Mucosa of rectum (tissue), 2 donors: ENCODE results near the gene OPN1SW.

Source experiments
- H3K27ac ChIP-seq, 2 donors: one replicate each; pipeline ENCODE4 v1.7.0; 2013; ENCODE audit warnings: inconsistent platforms in 2 of 2, low read depth in 2 of 2, low read length in 2 of 2
- H3K27me3 ChIP-seq, 2 donors: one replicate each; pipeline ENCODE4 v1.7.0; 2013; ENCODE audit warnings: low read length in 2 of 2; ENCODE audit not compliant: control insufficient read depth in 2 of 2, insufficient read depth in 2 of 2
- H3K36me3 ChIP-seq, 2 donors: one replicate each; pipeline ENCODE4 v1.7.0; 2013; ENCODE audit warnings: low read length in 2 of 2; ENCODE audit not compliant: control insufficient read depth in 2 of 2, insufficient read depth in 2 of 2
- H3K4me1 ChIP-seq, 2 donors: one replicate each; pipeline ENCODE4 v1.7.0; 2013; ENCODE audit warnings: low read length in 2 of 2, mild to moderate bottlenecking in 1 of 2; ENCODE audit not compliant: control insufficient read depth in 2 of 2, insufficient read depth in 2 of 2
- H3K4me3 ChIP-seq, 2 donors: one replicate each; pipeline ENCODE4 v1.7.0; 2013; ENCODE audit warnings: low read length in 2 of 2
- H3K9ac ChIP-seq, 2 donors: one replicate each; pipeline ENCODE4 v1.7.0; 2013; ENCODE audit warnings: low read length in 2 of 2, low read depth in 1 of 2, mild to moderate bottlenecking in 1 of 2
- H3K9me3 ChIP-seq, 2 donors: one replicate each; pipeline ENCODE4 v1.7.0; 2013; ENCODE audit warnings: low read length in 2 of 2; ENCODE audit not compliant: control insufficient read depth in 2 of 2
- donor health status: healthy.
- donor health status: Normal muscosa, but diverticular disease.

Gene OPN1SW, protein sequence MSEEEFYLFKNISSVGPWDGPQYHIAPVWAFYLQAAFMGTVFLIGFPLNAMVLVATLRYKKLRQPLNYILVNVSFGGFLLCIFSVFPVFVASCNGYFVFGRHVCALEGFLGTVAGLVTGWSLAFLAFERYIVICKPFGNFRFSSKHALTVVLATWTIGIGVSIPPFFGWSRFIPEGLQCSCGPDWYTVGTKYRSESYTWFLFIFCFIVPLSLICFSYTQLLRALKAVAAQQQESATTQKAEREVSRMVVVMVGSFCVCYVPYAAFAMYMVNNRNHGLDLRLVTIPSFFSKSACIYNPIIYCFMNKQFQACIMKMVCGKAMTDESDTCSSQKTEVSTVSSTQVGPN

DNA sequence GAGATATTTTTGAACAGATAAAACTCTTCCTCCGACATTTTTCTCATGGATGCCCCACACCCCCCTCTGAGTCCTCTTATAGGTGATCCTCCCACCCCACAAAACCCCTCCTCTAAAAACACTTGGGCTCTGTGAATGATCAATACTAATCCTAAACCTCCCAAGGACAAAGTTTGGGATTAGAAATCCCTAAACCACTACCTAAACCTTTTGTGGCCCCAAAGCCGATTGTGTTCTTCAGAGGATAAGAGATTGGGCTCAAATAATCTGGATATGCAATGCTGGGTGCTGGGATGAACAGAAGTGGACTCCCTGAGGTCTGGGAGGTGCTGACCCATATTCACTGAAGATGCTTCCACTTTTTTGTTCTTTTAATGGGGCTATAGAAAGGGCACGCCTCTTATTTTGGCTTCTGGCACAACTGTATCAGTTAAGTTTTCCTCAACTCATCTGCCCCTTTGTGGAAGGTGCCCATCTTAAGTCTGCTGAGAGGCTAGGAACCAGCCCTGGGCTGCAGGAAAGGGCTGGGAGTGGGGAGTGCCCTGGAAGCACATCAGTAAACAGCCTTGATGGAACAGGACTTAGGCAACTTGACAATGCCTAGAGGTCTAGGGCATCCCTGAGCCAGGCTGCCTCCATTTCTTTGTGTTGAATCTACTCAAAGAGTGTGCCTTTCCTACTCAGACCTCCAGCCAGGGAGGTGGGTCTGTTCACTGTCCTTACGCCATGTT lies at the start of gene OPN1SW:
OPN1SW (minus strand) TSS at position 51 of the 731 bp plus-strand sequence; CDS start at position 38, 13 bp downstream.
- Histone ChIP-seq H3K9ac (no peak within 1 kb of the TSS), H3K9me3 (no peaks in the 10 kb centered on the region), H3K27me3 (no peaks in the 10 kb centered on the region), H3K27ac (no peak within 1 kb of the TSS), H3K4me3 (no peak within 1 kb of the TSS), H3K4me1 (no peaks in the 10 kb centered on the region), H3K36me3 (peaks cover 10 to 15% of the 10 kb centered on the region in 2 donors)

DNA sequence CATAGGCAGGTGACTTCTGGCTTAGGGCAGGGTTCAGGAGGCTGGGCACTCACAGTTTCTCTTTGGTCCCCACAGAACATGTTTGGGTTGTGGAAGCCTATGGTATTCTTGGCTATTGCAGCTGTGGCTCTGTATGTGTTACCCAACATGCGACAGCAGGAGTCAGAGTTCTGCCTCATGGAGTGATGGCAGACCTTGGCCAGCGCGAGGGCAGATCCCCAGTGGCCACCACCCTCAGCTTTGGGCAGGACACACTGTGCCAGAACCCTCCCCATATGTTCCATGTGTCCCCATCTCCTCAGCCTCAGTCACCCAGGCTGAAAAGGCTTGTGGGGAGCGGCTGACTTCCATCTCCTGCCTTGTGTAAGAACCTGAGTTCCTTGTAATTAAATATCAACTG lies 46.1 kb upstream of the OPN1SW start:
- Histone ChIP-seq H3K36me3 (no peaks in the 10 kb centered on the region), H3K27me3 (no peaks in the 10 kb centered on the region), H3K27ac (no peak overlapping the region), H3K4me1 (no peaks in the 10 kb centered on the region), H3K4me3 (no peak overlapping the region), H3K9me3 (no peaks in the 10 kb centered on the region), H3K9ac (no peak overlapping the region)

DNA sequence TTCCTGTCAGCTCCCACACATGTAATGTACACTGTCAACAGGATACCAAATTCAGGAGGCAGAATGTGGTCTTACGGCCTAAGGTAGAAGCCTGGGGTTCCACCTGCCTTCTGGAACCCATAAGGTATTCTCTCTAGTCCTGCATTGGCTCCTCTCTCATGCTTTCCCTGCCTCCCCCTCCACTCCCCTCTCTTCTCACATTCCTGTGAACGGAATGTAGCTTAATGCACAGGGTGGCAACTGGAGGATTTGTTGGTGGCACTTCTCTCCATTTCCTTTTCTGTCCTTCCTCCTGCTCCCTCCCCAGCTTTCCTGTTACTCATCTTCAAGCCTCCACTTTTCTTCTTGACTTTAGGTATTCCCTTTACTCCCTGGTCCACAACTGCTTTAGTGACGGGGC lies 43.1 kb upstream of the OPN1SW start:
- Histone ChIP-seq H3K4me1 (no peaks in the 10 kb centered on the region), H3K4me3 (no peak overlapping the region), H3K27ac (no peak overlapping the region), H3K36me3 (no peaks in the 10 kb centered on the region), H3K9me3 (no peaks in the 10 kb centered on the region), H3K9ac (no peak overlapping the region), H3K27me3 (no peaks in the 10 kb centered on the region)

DNA sequence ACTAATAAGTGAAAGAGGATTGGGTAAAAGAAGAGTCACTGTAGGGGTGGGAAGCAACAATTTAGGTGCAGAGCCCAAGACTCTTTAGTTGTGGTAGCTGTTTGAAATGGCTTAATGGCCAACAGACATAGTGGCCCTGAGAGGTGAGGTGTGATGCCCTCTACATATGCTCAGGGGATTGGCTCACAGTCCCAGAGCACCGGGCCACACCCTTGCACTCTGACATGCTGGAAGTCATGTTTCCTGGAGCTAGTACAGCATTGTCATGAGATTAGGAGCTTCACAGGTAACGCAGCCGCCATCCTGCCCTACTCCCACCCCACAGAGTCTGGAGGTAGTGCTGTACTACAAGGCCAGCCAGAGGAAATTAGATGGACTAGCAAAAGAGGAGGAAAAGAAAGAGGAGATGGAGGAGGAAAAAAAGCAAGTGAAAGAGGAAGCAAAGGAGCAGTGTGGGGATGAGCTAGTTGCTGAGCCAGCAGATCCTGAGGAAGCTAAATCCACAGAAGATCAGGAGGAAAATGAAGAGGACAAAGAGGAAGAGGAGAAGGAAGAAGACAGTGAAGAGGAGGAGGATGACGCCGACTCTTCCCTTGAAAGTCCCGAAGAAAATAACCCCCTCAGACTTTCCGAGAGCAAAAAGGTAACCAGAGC lies 39.8 kb upstream of the OPN1SW start:
- no peak overlapping the region for H3K9ac ChIP-seq
- no peaks in the 10 kb centered on the region for H3K4me1 ChIP-seq
- H3K27ac ChIP-seq: no peak overlapping the region
- H3K36me3 ChIP-seq: no peaks in the 10 kb centered on the region
- no peaks in the 10 kb centered on the region for H3K27me3 ChIP-seq
- H3K4me3 ChIP-seq: no peak overlapping the region
- no peaks in the 10 kb centered on the region for H3K9me3 ChIP-seq

DNA sequence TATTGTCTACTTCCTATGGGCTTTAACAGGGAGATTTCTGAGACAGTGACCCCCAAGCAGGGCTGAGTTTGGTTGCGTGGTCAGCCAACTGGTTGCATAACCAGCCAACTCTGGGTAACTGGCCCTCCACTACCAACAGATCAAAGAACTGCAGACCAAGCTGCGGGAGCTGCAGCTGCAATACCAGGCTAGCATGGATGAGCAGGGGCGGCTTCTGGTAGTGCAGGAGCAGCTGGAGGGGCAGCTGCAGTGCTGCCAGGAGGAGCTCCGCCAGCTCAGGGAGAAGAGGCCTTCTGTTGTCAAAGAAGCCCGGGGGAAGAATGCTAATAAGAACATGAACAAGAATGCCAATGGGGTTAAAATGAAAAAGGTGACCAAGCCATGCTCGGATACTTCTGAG lies 38.9 kb upstream of the OPN1SW start:
- Histone ChIP-seq H3K9me3 (no peaks in the 10 kb centered on the region), H3K27ac (no peak overlapping the region), H3K36me3 (no peaks in the 10 kb centered on the region), H3K4me3 (no peak overlapping the region), H3K9ac (no peak overlapping the region), H3K27me3 (no peaks in the 10 kb centered on the region), H3K4me1 (no peaks in the 10 kb centered on the region)

DNA sequence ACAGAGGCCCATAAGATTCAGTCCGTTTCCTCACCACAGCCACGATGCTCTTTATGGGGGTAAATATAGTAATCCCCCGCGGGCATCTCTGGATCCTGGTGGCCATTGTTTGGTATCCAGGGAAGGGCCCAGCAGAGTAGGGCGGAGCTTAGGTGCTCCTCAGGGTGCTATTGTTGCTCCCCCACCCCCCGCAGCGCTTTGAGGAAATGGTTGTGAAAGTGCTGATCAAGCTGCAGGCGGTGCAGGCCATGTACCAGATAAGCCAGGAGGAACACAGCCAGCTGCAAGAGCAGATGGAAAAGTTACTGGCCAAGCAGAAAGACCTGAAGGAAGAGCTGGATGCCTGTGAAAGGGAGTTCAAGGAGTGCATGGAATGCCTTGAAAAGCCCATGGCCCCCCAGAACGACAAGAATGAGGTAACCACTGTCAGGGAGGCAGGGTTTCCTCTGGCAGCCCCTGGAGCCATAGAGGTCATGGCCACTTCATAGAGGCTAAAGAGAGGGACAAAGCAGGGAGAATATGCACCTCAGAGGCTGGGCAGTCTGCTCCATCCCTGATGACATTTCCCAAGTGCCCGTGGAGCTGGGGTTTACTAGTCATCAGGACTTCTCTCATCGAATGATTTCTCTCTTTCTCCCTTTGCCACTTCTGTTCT lies 37.0 kb upstream of the OPN1SW start:
- Histone ChIP-seq H3K9ac (no peak overlapping the region), H3K4me1 (no peaks in the 10 kb centered on the region), H3K27ac (no peak overlapping the region), H3K4me3 (no peak overlapping the region), H3K9me3 (no peaks in the 10 kb centered on the region), H3K36me3 (no peaks in the 10 kb centered on the region), H3K27me3 (no peaks in the 10 kb centered on the region)

DNA sequence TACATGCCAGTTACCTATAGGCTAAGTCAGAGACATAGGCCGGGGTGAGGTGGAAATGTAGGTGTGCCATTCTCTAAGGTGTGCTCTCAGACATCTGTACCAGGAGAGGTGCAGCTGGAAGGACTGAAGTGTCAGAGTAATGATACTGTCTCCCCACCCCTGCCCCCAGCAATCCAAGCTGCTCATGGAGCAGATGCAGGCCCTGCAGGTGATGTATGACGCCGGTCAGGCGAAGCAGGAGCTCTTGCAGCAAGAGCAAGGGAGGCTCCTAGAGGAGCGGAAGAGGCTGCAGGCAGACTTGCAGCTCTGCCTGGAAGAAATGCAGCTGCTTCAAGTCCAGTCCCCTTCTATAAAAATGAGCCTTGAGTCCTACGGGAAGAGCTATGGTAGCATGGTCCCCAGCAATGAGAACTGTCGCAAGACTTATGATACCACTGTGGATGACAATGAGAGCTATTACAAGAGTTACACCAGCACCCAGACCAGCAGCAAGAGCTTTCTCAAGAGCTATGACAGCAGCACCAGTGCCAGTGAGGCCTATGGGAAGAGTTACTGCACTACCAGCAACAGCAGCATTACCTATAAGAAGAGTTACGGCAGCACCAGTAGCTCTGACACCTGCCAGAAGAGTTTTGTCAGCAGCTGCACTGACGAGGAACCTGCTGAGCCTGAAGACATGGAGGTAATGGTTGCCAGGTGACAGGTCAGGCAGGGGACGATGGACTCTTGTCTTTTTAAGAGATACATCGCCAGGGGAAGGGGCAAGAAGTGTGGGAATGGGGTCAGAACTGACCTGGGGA lies 36.2 kb upstream of the OPN1SW start:
- no peaks in the 10 kb centered on the region for H3K36me3 ChIP-seq
- H3K4me1 ChIP-seq: no peaks in the 10 kb centered on the region
- H3K9me3 ChIP-seq: no peaks in the 10 kb centered on the region
- no peaks in the 10 kb centered on the region for H3K27me3 ChIP-seq
- no peak overlapping the region for H3K4me3 ChIP-seq
- H3K9ac ChIP-seq: no peak overlapping the region
- H3K27ac ChIP-seq: no peak overlapping the region

DNA sequence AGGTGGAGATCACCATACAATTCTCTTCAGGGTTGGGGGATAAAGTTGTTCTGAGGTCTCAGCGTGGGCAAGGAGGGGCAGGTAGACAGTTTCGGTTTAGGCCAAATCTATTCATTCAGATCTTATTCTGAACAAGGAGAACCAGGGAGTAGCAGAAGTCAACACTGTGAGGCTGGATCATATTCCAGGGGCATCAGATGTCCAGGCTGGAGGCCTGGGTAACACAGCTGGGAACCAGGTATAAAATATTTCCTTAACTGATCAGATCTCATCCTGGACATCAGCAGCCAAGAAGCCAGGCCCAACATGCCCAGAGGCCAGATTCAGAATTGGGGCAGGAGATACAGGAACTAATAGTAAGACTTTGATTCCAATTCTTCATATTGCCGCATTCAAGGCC lies 35.4 kb upstream of the OPN1SW start:
- H3K27ac ChIP-seq: no peak overlapping the region
- no peak overlapping the region for H3K4me3 ChIP-seq
- no peaks in the 10 kb centered on the region for H3K27me3 ChIP-seq
- no peaks in the 10 kb centered on the region for H3K9me3 ChIP-seq
- H3K4me1 ChIP-seq: no peaks in the 10 kb centered on the region
- H3K36me3 ChIP-seq: no peaks in the 10 kb centered on the region
- no peak overlapping the region for H3K9ac ChIP-seq

DNA sequence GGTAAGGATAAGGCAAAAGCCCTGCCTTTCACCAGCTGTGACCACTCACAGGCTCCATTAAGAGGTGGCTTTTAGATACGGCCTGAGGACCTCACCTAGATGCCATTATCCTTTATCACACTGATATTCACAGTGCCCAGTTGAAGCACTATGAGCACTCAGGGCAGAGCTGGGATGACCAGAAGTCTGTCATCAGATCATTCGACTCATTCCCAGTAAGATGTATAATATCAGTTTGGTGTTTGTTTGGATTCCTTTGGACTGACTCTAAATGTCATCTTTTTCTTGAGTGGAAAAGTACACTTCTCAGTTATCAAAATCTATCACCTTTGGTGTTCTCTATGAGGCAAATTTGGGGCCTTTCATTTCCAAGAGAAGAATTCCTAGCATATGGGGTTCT lies 34.9 kb upstream of the OPN1SW start:
- H3K9me3 ChIP-seq: no peaks in the 10 kb centered on the region
- no peak overlapping the region for H3K27ac ChIP-seq
- H3K36me3 ChIP-seq: no peaks in the 10 kb centered on the region
- no peak overlapping the region for H3K4me3 ChIP-seq
- no peaks in the 10 kb centered on the region for H3K27me3 ChIP-seq
- H3K4me1 ChIP-seq: no peaks in the 10 kb centered on the region
- no peak overlapping the region for H3K9ac ChIP-seq
